ENCODE results near the gene CNTF. TPM values are rescaled to one million over a fixed set of nuclear protein-coding genes. Genes with fewer than 3 reads are reported as not detected.
A peak's percentile ranks its signal among the peaks of the same experiment; 100 is the strongest.

CNTF gene
- polyA plus RNA-seq, 3 donors = 2.1 TPM; not detected in 2

DNA sequence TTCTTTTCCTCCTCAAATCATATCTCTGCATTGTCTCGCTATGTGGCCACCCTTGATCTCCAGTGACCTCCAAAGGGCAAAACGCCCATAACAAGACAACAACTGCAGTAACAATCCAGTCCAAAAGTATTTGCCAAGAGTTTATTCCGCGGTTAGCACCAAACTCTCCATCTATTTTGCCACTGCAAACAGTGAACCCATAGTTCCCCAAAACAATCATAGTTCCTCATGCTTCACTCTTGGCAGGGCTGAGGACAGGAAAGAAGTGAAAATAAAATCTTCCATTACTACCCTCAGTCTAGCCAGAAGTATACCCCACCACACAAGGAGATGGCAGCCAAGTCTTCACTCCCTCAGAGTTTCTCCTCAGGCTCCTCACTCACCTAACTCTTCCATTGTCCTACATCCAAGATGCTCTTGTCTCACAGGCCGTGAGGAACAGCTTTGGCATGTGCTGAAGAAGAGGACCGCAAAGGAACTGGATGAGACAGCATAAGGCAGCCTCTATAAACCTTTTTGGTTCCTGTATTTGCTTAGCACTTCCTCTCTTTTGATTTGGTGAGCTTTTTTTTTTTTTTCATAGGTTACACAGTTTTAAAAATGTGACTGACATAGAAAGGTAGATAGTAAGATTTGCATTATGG is 47.0 kb upstream of the CNTF start, which contains the start of gene LPXN:
TSS of gene LPXN (minus strand) at position 480 of the 644 bp plus-strand sequence. CDS start at position 396, 84 bp downstream.
- peak within 1 kb of the TSS; percentile 44 to 88 (median 75) for H3K4me3 ChIP-seq (replicated peaks in 1 of 3; ENCODE audit: low read depth in 2 of 3, low read length in 3 of 3)
- Mint-ChIP-seq H3K9me3 (peaks cover 0 to 2% (median 0%) of the 10 kb centered on the region in 7 donors), H3K27ac (peak within 1 kb of the TSS; percentile 100), H3K4me1 (peaks cover 55% of the 10 kb centered on the region), H3K27me3 (ENCODE audit: low read depth in 3 of 3) (peaks cover 0 to 2% (median 0%) of the 10 kb centered on the region in 3 donors), H3K36me3 (peaks cover 3 to 5% of the 10 kb centered on the region in 2 donors), H3K4me3 (peak within 1 kb of the TSS; percentile 72 to 91)
- TF ChIP-seq, protein P1, sequence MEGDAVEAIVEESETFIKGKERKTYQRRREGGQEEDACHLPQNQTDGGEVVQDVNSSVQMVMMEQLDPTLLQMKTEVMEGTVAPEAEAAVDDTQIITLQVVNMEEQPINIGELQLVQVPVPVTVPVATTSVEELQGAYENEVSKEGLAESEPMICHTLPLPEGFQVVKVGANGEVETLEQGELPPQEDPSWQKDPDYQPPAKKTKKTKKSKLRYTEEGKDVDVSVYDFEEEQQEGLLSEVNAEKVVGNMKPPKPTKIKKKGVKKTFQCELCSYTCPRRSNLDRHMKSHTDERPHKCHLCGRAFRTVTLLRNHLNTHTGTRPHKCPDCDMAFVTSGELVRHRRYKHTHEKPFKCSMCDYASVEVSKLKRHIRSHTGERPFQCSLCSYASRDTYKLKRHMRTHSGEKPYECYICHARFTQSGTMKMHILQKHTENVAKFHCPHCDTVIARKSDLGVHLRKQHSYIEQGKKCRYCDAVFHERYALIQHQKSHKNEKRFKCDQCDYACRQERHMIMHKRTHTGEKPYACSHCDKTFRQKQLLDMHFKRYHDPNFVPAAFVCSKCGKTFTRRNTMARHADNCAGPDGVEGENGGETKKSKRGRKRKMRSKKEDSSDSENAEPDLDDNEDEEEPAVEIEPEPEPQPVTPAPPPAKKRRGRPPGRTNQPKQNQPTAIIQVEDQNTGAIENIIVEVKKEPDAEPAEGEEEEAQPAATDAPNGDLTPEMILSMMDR (IDR thresholded peaks at IDR 0.05) = no peak
- peaks cover 31% of the 10 kb centered on the region for H4K20me1 ChIP-seq (ENCODE audit: insufficient read depth, low read length)
- H2AFZ ChIP-seq (ENCODE audit: insufficient read depth, low read depth, low read length, poor library complexity, severe bottlenecking) = no peak within 1 kb of the TSS
- no peaks in the 10 kb centered on the region for H3K27me3 ChIP-seq (ENCODE audit: control insufficient read depth in 2 of 2, insufficient read depth in 2 of 2, low read length in 2 of 2)
- no peaks in the 10 kb centered on the region for H3K9me3 ChIP-seq (replicated peaks in 1 of 2; ENCODE audit: control insufficient read depth in 1 of 2, insufficient read depth in 1 of 2, low read length in 2 of 2)
- DNase-seq = peak; percentile 88 to 94 (median 93)
- H3K9ac ChIP-seq (ENCODE audit: insufficient read depth, low read length, poor library complexity, severe bottlenecking) = peak within 1 kb of the TSS; percentile 98
- peaks cover 72% of the 10 kb centered on the region for H3K79me2 ChIP-seq (ENCODE audit: insufficient read depth, low read length)
- 2% methylated on average over 4 of the region's 6 CpGs for WGBS (ENCODE audit: insufficient coverage)
- peak within 1 kb of the TSS; percentile 92 for H3K4me2 ChIP-seq (replicated peaks; ENCODE audit: extremely low read depth, low read length, poor library complexity, severe bottlenecking)
- H3K36me3 ChIP-seq (replicated peaks in 1 of 2; ENCODE audit: control insufficient read depth in 1 of 2, insufficient read depth in 2 of 2, low read length in 2 of 2) = peaks cover 3 to 5% of the 10 kb centered on the region in 2 donors
- H3K4me1 ChIP-seq (ENCODE audit: control insufficient read depth in 1 of 2, insufficient read depth in 2 of 2, low read length in 2 of 2) = peaks cover 62 to 68% of the 10 kb centered on the region in 2 donors
- peak within 1 kb of the TSS; percentile 100 for H3K27ac ChIP-seq (ENCODE audit: low read depth in 1 of 2, low read length in 2 of 2)
- intact Hi-C loops (cut with micrococcal nuclease) = loop anchor here in 1 of 2 donors (5.0 to 10.0 kb wide), 5 partner anchors 569 to 1042 kb away; partner anchors contain the start of genes FAM111A, MPEG1, OSBP and ZDHHC5

DNA sequence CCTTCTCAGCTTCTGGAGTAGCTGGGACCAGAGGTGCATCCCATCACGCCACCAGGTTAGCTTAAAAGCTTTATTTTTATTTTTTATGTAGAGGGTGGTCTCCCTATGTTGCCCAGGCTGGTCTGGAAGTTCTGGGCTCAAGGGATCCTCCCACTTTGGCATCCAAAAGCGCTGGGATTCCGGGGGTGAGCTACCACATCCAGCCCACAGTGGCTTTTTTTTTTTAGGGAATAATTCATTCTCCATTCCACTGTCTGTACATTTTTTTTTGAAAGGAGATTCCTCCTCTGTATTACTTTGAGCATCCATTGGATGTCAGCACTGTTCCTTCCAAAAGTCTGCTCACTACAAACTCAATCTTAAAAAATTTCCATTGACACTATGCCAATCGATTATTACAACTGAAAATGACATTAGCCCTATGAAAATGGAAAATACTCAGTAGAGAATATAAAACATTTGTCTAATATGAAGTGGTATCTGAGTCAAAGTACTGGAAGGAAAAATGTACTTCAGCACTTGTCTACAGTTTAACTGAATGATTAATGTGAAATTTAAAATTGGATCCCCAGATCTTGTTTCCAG is 45.5 kb upstream of the CNTF start:
- H3K4me3 Mint-ChIP-seq = peak overlapping the region; percentile 99 to 100
- peak overlapping the region; percentile 71 for H3K4me2 ChIP-seq (replicated peaks; ENCODE audit: extremely low read depth, low read length, poor library complexity, severe bottlenecking)
- H3K4me1 Mint-ChIP-seq = peaks cover 62% of the 10 kb centered on the region
- H3K79me2 ChIP-seq (ENCODE audit: insufficient read depth, low read length) = peaks cover 72% of the 10 kb centered on the region
- H3K27me3 Mint-ChIP-seq (ENCODE audit: low read depth in 3 of 3) = peaks cover 0 to 2% (median 0%) of the 10 kb centered on the region in 3 donors
- H3K9me3 ChIP-seq (replicated peaks in 1 of 2; ENCODE audit: control insufficient read depth in 1 of 2, insufficient read depth in 1 of 2, low read length in 2 of 2) = no peaks in the 10 kb centered on the region
- H3K4me1 ChIP-seq (ENCODE audit: control insufficient read depth in 1 of 2, insufficient read depth in 2 of 2, low read length in 2 of 2) = peaks cover 72 to 78% of the 10 kb centered on the region in 2 donors
- peak in 2 of 3 donors; percentile 12 to 36 for DNase-seq
- peak overlapping the region; percentile 100 for H3K27ac ChIP-seq (ENCODE audit: low read depth in 1 of 2, low read length in 2 of 2)
- H3K27ac Mint-ChIP-seq = peak overlapping the region; percentile 100
- peak overlapping the region; percentile 98 for H3K9ac ChIP-seq (ENCODE audit: insufficient read depth, low read length, poor library complexity, severe bottlenecking)
- H3K4me3 ChIP-seq (replicated peaks in 1 of 3; ENCODE audit: low read depth in 2 of 3, low read length in 3 of 3) = peak overlapping the region; percentile 48 to 99 (median 75)
- H3K36me3 Mint-ChIP-seq = peaks cover 4% of the 10 kb centered on the region in 2 donors
- no peaks in the 10 kb centered on the region for H3K27me3 ChIP-seq (ENCODE audit: control insufficient read depth in 2 of 2, insufficient read depth in 2 of 2, low read length in 2 of 2)
- peaks cover 0 to 2% (median 0%) of the 10 kb centered on the region in 7 donors for H3K9me3 Mint-ChIP-seq
- peaks cover 36% of the 10 kb centered on the region for H4K20me1 ChIP-seq (ENCODE audit: insufficient read depth, low read length)
- H2AFZ ChIP-seq (ENCODE audit: insufficient read depth, low read depth, low read length, poor library complexity, severe bottlenecking) = no peak overlapping the region
- no peaks in the 10 kb centered on the region for H3K36me3 ChIP-seq (replicated peaks in 1 of 2; ENCODE audit: control insufficient read depth in 1 of 2, insufficient read depth in 2 of 2, low read length in 2 of 2)
- intact Hi-C loops (cut with micrococcal nuclease) = loop anchor here in 1 of 2 donors (5.0 to 10.0 kb wide), 5 partner anchors 568 to 1040 kb away; partner anchors contain the start of genes FAM111A, MPEG1, OSBP and ZDHHC5
- no CpG with 5 or more reads among the region's 4 CpGs for WGBS (ENCODE audit: insufficient coverage)
- TF ChIP-seq, protein P1 (IDR thresholded peaks at IDR 0.05) = peak; percentile 36

Measured in CD14-positive monocyte (primary cell).